Panc1 (cell line): ENCODE results near the gene CLDN34. TPM values are rescaled to one million over a fixed set of nuclear protein-coding genes. Genes with fewer than 3 reads are reported as not detected.

ENCODE experiments used
- ATAC-seq: fragments of 200-7000 bp; cut with Tn5 transposase; 2 replicates; pipeline ENCODE4 v1.9.1; 2020; ENCODE audit warnings: mild to moderate bottlenecking, moderate library complexity
- BruUV-seq: library from RNA; stranded (reverse); fragments of 400-500 nt; replicated peaks from 2 replicates; lab custom pipeline; 2021; lab: Mats Ljungman, UMichigan
- CTCF ChIA-PET: fragments of 300-600 bp; sonication (Branson Sonifier 250); formaldehyde crosslinking; loops from one replicate; lab custom pipeline; 2022; ENCODE audit warnings: antibody characterized with exemption; lab: Charles Lee
- POLR2A ChIA-PET: fragments of 300-600 bp; sonication (Branson Sonifier 250); formaldehyde crosslinking; loops from one replicate; lab custom pipeline; 2022; ENCODE audit warnings: antibody characterized with exemption; lab: Charles Lee
- DNase-seq: peaks from one replicate; pipeline ENCODE4 v3.0.0-alpha.2; 2010; ENCODE audit warnings: low read depth, low spot score
- H3K27ac ChIP-seq: 2 replicates; pipeline ENCODE4 v1.5.1; 2011; ENCODE audit warnings: mild to moderate bottlenecking, low read length, inconsistent platforms
- H3K27me3 ChIP-seq: fragments of 200-500 bp; sonication (Bioruptor generic); 2 replicates; pipeline ENCODE4 v1.6.0; 2014; ENCODE audit warnings: low read length, inconsistent platforms; ENCODE audit not compliant: control insufficient read depth, insufficient read depth
- H3K36me3 ChIP-seq: fragments of 200-500 bp; sonication (Bioruptor generic); 2 replicates; pipeline ENCODE4 v1.5.1; 2014; ENCODE audit warnings: inconsistent platforms, mild to moderate bottlenecking, low read length, moderate library complexity; ENCODE audit not compliant: control insufficient read depth, insufficient read depth
- H3K4me1 ChIP-seq: 2 replicates; pipeline ENCODE4 v1.5.1; 2011; ENCODE audit warnings: inconsistent platforms, mild to moderate bottlenecking, low read length, moderate library complexity; ENCODE audit not compliant: control insufficient read depth, insufficient read depth
- H3K4me3 ChIP-seq, 2 experiments: 2 replicates each; pipeline ENCODE4 v1.5.1; 2011 to 2012; ENCODE audit warnings: low read depth in 2 of 2, low read length in 2 of 2, mild to moderate bottlenecking in 2 of 2, inconsistent platforms in 1 of 2, moderate library complexity in 1 of 2
- H3K9me3 ChIP-seq: fragments of 200-500 bp; sonication (Bioruptor generic); 2 replicates; pipeline ENCODE4 v1.5.1; 2014; ENCODE audit warnings: low read depth, mild to moderate bottlenecking, inconsistent platforms, low read length, moderate library complexity; ENCODE audit not compliant: control insufficient read depth, insufficient read depth
- CTCF ChIP-seq: fragments of 450-650 bp; IDR thresholded peaks from 2 replicates; pipeline ENCODE4 v1.5.1; 2017; ENCODE audit warnings: mild to moderate bottlenecking
- POLR2AphosphoS5 ChIP-seq: IDR thresholded peaks from 2 replicates; pipeline ENCODE4 v1.6.1; 2012; ENCODE audit warnings: mild to moderate bottlenecking, low read depth, low read length, moderate library complexity
- REST ChIP-seq, 2 experiments: IDR thresholded peaks; 2 replicates each; pipeline ENCODE4 v1.6.1; 2011 to 2012; ENCODE audit warnings: low read depth in 2 of 2, control low read depth in 1 of 2, low read length in 1 of 2, mild to moderate bottlenecking in 1 of 2, moderate library complexity in 1 of 2; ENCODE audit not compliant: insufficient read depth in 1 of 2
- SIN3A ChIP-seq: IDR thresholded peaks from 2 replicates; pipeline ENCODE4 v1.6.1; 2012; ENCODE audit warnings: low read depth, mild to moderate bottlenecking, low read length, moderate library complexity, borderline replicate concordance; ENCODE audit not compliant: insufficient read depth
- TCF7L2 ChIP-seq: IDR thresholded peaks from 2 replicates; pipeline ENCODE4 v1.6.1; 2011; ENCODE audit warnings: mild to moderate bottlenecking, low read depth, low read length, inconsistent platforms
- in situ Hi-C: cut with HindIII; loops from 2 replicates; pipeline ENCODE4 v1.10.0; 2016; ENCODE audit warnings: low sequenced_read_pairs, low pct_unique_long_range_greater_than_20kb
- intact Hi-C: fragments of 100-400 bp; cut with micrococcal nuclease; formaldehyde crosslinking; loops from one replicate; pipeline ENCODE4 v1.10.0; 2022; ENCODE audit not compliant: unreplicated experiment
- total RNA-seq: library from RNA; stranded (reverse); gene quantifications from one replicate; pipeline ENCODE4 v1.2.1, GENCODE V29; 2021; ENCODE audit not compliant: unreplicated experiment

Gene CLDN34
- total RNA-seq, 1 experiment from 2014 or later = not detected

GRCh38 chrX:9923357-9923756, 43.8 kb upstream of the CLDN34 start:
- intact Hi-C loops = no loop called here
- Histone ChIP-seq H3K36me3 (no peaks in the 10 kb centered on the region), H3K27ac (no peak overlapping the region), H3K4me1 (no peaks in the 10 kb centered on the region), H3K9me3 (no peaks in the 10 kb centered on the region), H3K27me3 (no peaks in the 10 kb centered on the region), H3K4me3 (no peak overlapping the region)
- DNase-seq = no peak
- no TSS peak for BruUV-seq
- ATAC-seq = no peak
- in situ Hi-C loops = no loop called here
- TF ChIP-seq REST (IDR thresholded peaks at IDR 0.05; ENCODE audit: insufficient read depth in 1 of 2, low read depth in 2 of 2, low read length in 1 of 2) (no peak), CTCF (no peak), TCF7L2 (no peak), POLR2AphosphoS5 (no peak), SIN3A (no peak)
- CTCF ChIA-PET = no interaction called here
- POLR2A ChIA-PET = no interaction called here

- CTCF ChIA-PET = no interaction called here
- Histone ChIP-seq H3K4me3 (no peak overlapping the region), H3K27me3 (no peaks in the 10 kb centered on the region), H3K9me3 (no peaks in the 10 kb centered on the region), H3K27ac (no peak overlapping the region), H3K4me1 (no peaks in the 10 kb centered on the region), H3K36me3 (no peaks in the 10 kb centered on the region)
- in situ Hi-C loops (no loop called here), intact Hi-C loops (no loop called here)
- DNase-seq (no peak), ATAC-seq (no peak)
- TF ChIP-seq CTCF = no peak
- TF ChIP-seq SIN3A = no peak
- no peak for TF ChIP-seq POLR2AphosphoS5
- no peak for TF ChIP-seq REST (IDR thresholded peaks at IDR 0.05; ENCODE audit: insufficient read depth in 1 of 2, low read depth in 2 of 2, low read length in 1 of 2)
- TF ChIP-seq TCF7L2 = no peak
- BruUV-seq = no TSS peak
- POLR2A ChIA-PET = no interaction called here
Observed at GRCh38 chrX:9926002-9926401, 41.2 kb upstream of the CLDN34 start.
